Keratinocyte (primary cell): Measurements from ENCODE around the gene OPRL1. TPM values are rescaled to one million over a fixed set of nuclear protein-coding genes. Genes with fewer than 3 reads are reported as not detected.

Experiments used
- DNase-seq: peaks from one replicate; pipeline ENCODE4 v3.0.0-alpha.2; 2011; ENCODE audit warnings: low read depth, missing footprints, low spot score
- FAIRE-seq: peaks from 2 replicates; lab custom pipeline; 2011; peaks lifted over from hg19 to GRCh38; lab: Jason Lieb, UNC
- H2AFZ ChIP-seq: 2 replicates; pipeline ENCODE4 v1.6.0; 2012; ENCODE audit warnings: low read length, control low read depth, inconsistent platforms; ENCODE audit not compliant: control insufficient read depth
- H3K27ac ChIP-seq: 2 replicates; pipeline ENCODE4 v1.5.1; 2011; ENCODE audit warnings: low read length; ENCODE audit not compliant: control insufficient read depth, insufficient read depth
- H3K27me3 ChIP-seq: 3 replicates; pipeline ENCODE4 v1.6.0; 2011; ENCODE audit warnings: low read length; ENCODE audit not compliant: control insufficient read depth, insufficient read depth; ENCODE audit errors: extremely low read depth
- H3K36me3 ChIP-seq, 2 experiments: 2 replicates in 1 of 2; 3 replicates in 1 of 2; pipeline ENCODE4 v1.5.1; 2011; ENCODE audit warnings: low read length in 2 of 2, mild to moderate bottlenecking in 1 of 2; ENCODE audit not compliant: control insufficient read depth in 2 of 2, insufficient read depth in 2 of 2; ENCODE audit errors: extremely low read depth in 1 of 2
- H3K4me1 ChIP-seq: 3 replicates; pipeline ENCODE4 v1.5.1; 2011; ENCODE audit warnings: low read length; ENCODE audit not compliant: control insufficient read depth, insufficient read depth; ENCODE audit errors: extremely low read depth
- H3K4me2 ChIP-seq: 3 replicates; pipeline ENCODE4 v1.6.0; 2011; ENCODE audit warnings: low read depth, low read length; ENCODE audit not compliant: control insufficient read depth, insufficient read depth; ENCODE audit errors: extremely low read depth
- H3K4me3 ChIP-seq, 3 experiments: fragments of 200-600 bp in 1 of 3; sonication (generic) in 1 of 3; 2 replicates in 2 of 3; 3 replicates in 1 of 3; pipeline ENCODE4 v1.5.1; 2011 to 2016; ENCODE audit warnings: low read length in 3 of 3, mild to moderate bottlenecking in 3 of 3, control low read depth in 2 of 3, inconsistent platforms in 1 of 3, low read depth in 1 of 3, mixed read lengths in 1 of 3, mixed run types in 1 of 3, moderate library complexity in 1 of 3; ENCODE audit not compliant: control insufficient read depth in 2 of 3, insufficient read depth in 2 of 3; ENCODE audit errors: extremely low read depth in 1 of 3
- H3K79me2 ChIP-seq: 2 replicates; pipeline ENCODE4 v1.6.0; 2012; ENCODE audit warnings: low read length; ENCODE audit not compliant: control insufficient read depth, insufficient read depth
- H3K9ac ChIP-seq: 3 replicates; pipeline ENCODE4 v1.6.0; 2011; ENCODE audit warnings: low read length; ENCODE audit not compliant: control insufficient read depth, insufficient read depth; ENCODE audit errors: extremely low read depth
- H3K9me1 ChIP-seq: 3 replicates; pipeline ENCODE4 v1.6.0; 2011; ENCODE audit warnings: low read length; ENCODE audit not compliant: control insufficient read depth, insufficient read depth; ENCODE audit errors: extremely low read depth
- H3K9me3 ChIP-seq: 2 replicates; pipeline ENCODE4 v1.5.1; 2012; ENCODE audit warnings: low read depth, low read length; ENCODE audit not compliant: control insufficient read depth
- H4K20me1 ChIP-seq: 3 replicates; pipeline ENCODE4 v1.6.0; 2011; ENCODE audit warnings: low read length; ENCODE audit not compliant: control insufficient read depth, insufficient read depth; ENCODE audit errors: extremely low read depth
- CTCF ChIP-seq, 3 experiments: IDR thresholded peaks in 1 of 3; conservative IDR thresholded peaks in 1 of 3; optimal IDR thresholded peaks in 1 of 3; 2 replicates in 2 of 3; 3 replicates in 1 of 3; pipeline versions ENCODE3 to v1.5.1; 2011; ENCODE audit warnings: low read length in 3 of 3, mild to moderate bottlenecking in 3 of 3, moderate library complexity in 2 of 3, control low read depth in 1 of 3, inconsistent platforms in 1 of 3; ENCODE audit not compliant: insufficient read depth in 2 of 3; ENCODE audit errors: extremely low read depth in 1 of 3
- EZH2 ChIP-seq: IDR thresholded peaks from one replicate; pipeline ENCODE4 v1.6.1; 2012; ENCODE audit warnings: inconsistent platforms, mild to moderate bottlenecking, low read length, moderate library complexity
- dilution Hi-C: fragments of 300-500 bp; cut with MboI; formaldehyde crosslinking; loops from one replicate; pipeline ENCODE4 v1.7.0; 2020; ENCODE audit warnings: low sequenced_read_pairs; ENCODE audit not compliant: extremely low pct_ligation_motif_present
- polyA plus RNA-seq, 5 experiments: library from polyadenylated mRNA; depleted of rRNA in 3 of 5; stranded (reverse) in 3 of 5; stranded (forward) in 1 of 5; unstranded in 1 of 5; fragments of >200 nt; gene quantifications; 1 replicate in 1 of 5; 2 replicates in 3 of 5; 3 replicates in 1 of 5; pipeline versions ENCODE4 v1.2.1 to v1.2.3, GENCODE V29; 2011 to 2012; ENCODE audit warnings: missing spikeins in 2 of 5, low read depth in 1 of 5, low replicate concordance in 1 of 5

OPRL1 gene
- polyA plus RNA-seq, 1 donor (not counting 4 experiments of a cell fraction or from before 2014, with no cell fraction given), result 0.25 TPM

- FAIRE-seq, result no peak
- DNase-seq, result no peak
These were observed 66.5 kb downstream of the OPRL1 start for GRCh38 chr20:64146301-64146935.

GRCh38 chr20:64146936-64147477 lies 67.1 kb downstream of the OPRL1 start:
- TF ChIP-seq EZH2 (no peak), CTCF (optimal IDR thresholded peaks at IDR 0.05 in 1 of 3, IDR thresholded peaks at IDR 0.05 in 1 of 3, conservative IDR thresholded peaks at IDR 0.05 in 1 of 3; ENCODE audit: extremely low read depth in 1 of 3, insufficient read depth in 2 of 3, low read length in 3 of 3) (no peak)
- no peak overlapping the region for H3K9ac ChIP-seq
- no peaks in the 10 kb centered on the region for H3K27me3 ChIP-seq
- H4K20me1 ChIP-seq, result no peaks in the 10 kb centered on the region
- dilution Hi-C loops, result no loop called here
- DNase-seq, result no peak
- peaks cover 16% of the 10 kb centered on the region for H3K9me3 ChIP-seq
- H3K79me2 ChIP-seq, result no peaks in the 10 kb centered on the region
- no peak overlapping the region for H2AFZ ChIP-seq
- FAIRE-seq, result no peak
- H3K4me1 ChIP-seq, result peaks cover 5% of the 10 kb centered on the region
- H3K4me3 ChIP-seq, result no peak overlapping the region
- H3K27ac ChIP-seq, result no peak overlapping the region
- H3K36me3 ChIP-seq, result no peaks in the 10 kb centered on the region
- H3K9me1 ChIP-seq, result no peaks in the 10 kb centered on the region
- H3K4me2 ChIP-seq, result no peak overlapping the region

More at GRCh38 chr20:64146301-64146935, 66.5 kb downstream of the OPRL1 start:
- H3K27me3 ChIP-seq, result no peaks in the 10 kb centered on the region
- no peak overlapping the region for H3K27ac ChIP-seq
- no peaks in the 10 kb centered on the region for H3K79me2 ChIP-seq
- H3K36me3 ChIP-seq, result no peaks in the 10 kb centered on the region
- H4K20me1 ChIP-seq, result no peaks in the 10 kb centered on the region
- H2AFZ ChIP-seq, result no peak overlapping the region
- H3K4me3 ChIP-seq, result no peak overlapping the region
- H3K4me2 ChIP-seq, result no peak overlapping the region
- no peaks in the 10 kb centered on the region for H3K4me1 ChIP-seq
- dilution Hi-C loops, result no loop called here
- TF ChIP-seq CTCF (optimal IDR thresholded peaks at IDR 0.05 in 1 of 3, IDR thresholded peaks at IDR 0.05 in 1 of 3, conservative IDR thresholded peaks at IDR 0.05 in 1 of 3; ENCODE audit: extremely low read depth in 1 of 3, insufficient read depth in 2 of 3, low read length in 3 of 3), result no peak
- TF ChIP-seq EZH2, result no peak
- H3K9me1 ChIP-seq, result no peaks in the 10 kb centered on the region
- no peak overlapping the region for H3K9ac ChIP-seq
- H3K9me3 ChIP-seq, result peaks cover 16% of the 10 kb centered on the region
